DMS 273 (cell line): ENCODE results near the gene RPS15A.
A peak's percentile ranks its signal among the peaks of the same experiment; 100 is the strongest.
"Not testable (repeated sequence)": the region's sequence is repeated elsewhere in the genome, so short reads cannot be mapped to it uniquely, and the experiment has no call there.

Experiments
- DNase-seq: peaks from one replicate; lab custom pipeline; 2025; ENCODE audit not compliant: unreplicated experiment; lab: John Stamatoyannopoulos, UW

The RPS15A gene

DNA sequence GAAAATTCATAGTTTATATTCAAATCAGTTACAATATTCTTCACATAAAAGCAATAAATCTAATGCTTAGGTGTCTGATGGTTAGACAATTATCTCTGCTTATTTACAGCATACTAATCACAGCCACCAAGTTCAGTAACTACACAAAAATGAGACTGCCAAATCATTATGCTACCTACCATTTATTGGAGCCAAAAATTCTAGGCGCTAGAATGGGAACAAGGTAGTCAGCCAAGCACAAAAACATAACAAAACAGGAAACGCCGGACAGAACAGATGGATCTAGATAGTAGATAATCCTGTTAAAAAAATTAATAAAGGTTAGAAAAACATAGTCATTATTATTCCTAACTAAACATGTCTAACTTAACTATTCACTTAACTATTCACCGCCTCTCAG is 7.6 kb upstream of the RPS15A start:
- no peak for DNase-seq

DNA sequence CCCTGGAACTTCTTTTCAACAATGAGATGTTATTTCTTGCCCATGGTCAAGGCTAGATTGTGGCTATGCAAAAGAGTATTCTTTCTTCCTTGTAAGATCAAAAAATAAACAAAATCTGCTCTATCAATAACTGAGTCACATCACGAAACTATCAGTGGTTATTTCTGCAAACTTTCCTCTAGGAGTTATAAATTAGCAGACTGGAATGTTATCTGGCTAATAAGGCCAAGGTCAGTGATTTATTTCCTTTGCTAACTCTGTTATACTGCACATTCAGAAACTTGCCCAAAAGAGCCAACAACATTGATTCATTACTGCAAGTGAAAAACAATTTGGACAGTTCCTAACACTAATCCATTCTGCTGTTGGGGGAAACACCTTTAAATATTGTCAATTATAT is 6.2 kb upstream of the RPS15A start:
- no peak for DNase-seq

DNA sequence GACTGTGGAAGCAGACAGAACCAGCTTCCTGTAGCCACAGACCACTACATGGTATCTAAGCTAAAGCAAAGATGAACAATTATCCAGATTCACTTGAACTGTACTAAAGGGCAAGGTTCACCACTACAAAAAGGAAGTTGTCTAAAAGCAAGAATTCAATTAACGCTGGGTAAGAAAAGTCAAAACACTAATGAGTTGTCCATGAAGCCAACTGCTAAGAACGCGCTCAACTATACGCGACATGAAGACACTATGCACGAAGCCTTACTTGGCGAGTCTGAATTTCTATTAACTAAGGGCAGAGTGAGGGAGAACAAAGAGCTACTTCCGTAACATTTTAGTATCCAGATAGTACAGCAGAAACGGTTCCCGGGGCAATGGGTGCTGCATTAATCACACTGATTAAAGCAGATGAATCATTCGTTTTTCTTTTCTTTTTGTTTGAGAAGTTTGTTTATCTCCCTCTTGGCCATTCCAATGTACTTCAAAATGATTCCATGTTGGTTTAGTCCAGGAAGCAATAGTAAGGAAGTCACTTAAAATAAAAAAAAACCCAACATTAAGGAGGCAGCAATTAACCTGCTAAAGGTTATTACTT is 2.8 kb upstream of the RPS15A start:
- DNase-seq = no peak

DNA sequence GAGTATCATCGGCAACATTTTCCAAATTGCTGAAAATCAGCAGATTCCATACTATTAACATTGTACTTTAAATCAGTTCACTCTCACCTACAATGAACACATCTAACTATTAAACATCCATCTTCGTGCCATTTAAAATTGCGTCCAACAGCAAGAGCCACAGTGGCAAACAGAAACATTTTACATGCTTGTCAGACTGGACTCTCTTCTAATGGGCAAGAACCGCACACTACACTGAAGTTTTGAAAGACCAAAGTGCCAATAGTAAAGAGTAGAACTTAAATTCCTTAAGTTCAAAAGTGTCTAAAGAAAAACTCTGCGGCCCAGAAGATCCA is 652 bp downstream of the RPS15A start:
- no peak for DNase-seq

DNA sequence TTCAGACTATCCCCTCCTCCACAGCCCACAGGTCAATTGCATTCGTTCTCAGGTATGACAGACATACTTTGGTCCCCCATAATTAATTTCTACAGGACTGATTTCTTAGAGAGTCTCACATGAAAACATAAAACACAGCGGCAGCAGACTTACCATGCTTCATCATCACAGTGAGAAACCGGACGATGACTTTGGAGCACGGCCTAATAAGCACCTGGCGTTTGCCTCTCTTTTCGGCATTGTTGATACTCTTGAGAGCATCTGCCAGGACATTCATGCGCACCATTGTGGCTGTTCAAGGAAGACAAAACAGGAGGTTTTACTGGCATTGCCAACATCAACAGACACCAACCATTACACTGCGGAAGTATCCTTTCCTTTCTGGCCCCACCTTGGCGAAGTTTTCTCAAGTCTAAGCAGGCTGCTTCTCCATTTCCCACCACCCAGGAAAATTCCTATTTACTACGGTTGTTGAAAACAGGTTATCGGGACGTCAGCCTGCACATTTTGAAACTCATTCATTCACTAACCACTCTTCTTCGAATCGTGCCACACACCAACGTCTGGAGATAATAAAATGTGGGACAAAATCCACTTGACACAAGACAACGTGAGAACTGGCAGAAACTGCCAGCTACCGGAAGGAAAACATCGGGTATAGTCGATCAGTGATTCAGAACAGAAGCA is 1.2 kb downstream of the RPS15A start:
- peak; percentile 44 for DNase-seq

DNA sequence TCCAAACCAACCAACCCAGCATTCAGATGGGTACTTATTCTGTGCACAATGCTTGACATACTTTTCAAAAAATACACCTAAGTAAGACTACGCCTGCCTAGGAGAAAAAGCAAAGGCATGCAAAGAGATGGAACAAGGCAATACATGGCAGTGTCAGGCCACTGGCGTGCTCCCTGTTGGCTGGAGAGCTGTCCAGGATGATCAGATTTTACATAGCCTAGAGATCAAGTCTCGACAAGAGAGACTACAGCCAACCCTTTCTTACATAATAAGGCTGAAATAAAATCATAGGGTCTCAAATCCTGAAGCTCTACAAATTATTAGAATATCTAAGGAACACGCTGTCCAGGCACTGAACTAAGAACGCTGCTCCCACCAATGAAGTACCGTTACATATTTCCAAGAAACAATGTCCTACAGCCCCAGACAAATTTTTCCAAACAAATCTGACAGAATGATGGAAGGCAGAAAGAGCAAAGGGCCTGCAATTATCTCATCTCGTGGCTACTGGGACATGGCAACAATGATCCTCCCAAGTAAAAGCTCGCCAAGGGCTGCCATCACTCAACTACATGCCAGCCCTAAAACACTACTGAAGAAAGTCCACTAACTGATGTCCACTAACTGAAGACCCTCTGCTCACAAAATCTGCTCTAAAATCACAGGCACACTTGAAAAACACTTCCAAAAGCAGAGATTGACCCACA is 5.1 kb downstream of the RPS15A start:
- DNase-seq = no peak

DNA sequence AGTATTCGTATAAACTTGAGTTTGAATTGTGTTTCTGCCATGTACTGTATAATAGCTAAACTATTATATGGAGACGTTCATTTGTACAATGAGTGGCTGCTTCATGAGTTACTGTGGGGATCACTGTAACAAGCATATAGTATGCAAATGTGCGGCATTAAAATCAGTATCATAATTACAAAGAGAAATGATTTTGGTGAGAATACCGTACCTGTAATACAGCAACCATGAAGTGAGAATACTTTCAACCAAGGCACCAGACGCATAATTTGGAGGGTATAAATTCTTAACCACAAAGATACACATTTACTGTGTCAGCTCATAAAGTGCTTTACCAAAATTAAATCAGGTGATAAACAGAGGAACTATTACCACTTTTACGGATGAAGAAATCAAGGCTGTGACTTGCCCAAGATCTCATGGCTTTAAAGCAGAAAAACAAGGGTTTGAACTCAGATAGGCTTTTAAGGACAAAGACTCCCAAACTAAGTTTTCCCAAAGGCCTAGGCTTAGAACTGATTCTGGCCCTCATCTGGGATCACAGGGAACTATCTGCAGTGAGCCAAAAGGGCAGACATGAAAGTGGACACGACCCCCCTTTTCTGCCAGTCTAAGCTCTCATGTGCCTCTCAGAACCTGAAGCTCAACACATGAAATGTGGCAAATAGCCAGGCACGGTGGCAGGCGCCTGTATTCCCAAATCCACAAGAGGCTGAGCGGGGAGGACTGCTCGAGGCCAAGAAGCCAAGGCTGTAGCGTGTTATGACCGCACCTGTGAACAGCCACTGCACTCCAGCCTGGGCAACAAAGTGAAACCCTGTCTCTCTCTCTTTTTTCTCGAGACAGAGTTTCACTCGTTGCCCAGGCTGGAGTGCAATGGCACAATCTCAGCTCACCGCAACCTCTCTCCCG is 6.4 kb downstream of the RPS15A start:
- DNase-seq = no peak

DNA sequence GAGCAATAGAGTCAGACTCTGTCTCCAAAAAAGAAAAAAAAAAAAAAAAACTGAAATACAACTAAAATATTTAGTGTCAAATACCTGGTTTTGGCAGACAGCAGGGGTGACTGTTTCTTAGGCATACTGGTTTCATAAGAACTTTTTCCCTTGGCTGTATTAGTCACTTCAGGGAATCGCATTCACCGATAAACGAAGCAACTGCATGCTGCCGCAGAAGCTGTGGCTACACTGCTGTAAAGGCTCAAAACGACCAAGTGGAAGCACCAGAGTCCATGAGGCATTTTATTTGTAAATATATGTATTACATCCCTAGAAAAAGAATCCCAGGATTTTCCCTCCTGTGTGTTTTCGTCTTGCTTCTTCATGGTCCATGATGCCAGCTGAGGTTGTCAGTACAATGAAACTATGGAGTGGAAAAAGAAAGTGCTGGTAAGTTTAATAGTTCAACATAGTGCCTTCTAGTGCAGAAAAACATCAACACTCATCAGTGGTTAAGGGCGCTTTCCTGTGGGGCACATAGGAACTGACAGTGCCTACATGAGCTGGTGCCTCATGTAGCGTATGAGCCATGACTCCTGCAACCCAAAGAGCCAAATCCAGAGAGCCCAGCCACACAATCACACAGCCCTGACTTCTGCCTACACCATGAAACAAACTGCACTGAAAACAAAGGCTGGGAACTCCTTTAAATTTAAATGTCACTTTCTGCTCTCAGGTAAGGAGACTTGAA is 7.3 kb downstream of the RPS15A start:
- DNase-seq = no peak

DNA sequence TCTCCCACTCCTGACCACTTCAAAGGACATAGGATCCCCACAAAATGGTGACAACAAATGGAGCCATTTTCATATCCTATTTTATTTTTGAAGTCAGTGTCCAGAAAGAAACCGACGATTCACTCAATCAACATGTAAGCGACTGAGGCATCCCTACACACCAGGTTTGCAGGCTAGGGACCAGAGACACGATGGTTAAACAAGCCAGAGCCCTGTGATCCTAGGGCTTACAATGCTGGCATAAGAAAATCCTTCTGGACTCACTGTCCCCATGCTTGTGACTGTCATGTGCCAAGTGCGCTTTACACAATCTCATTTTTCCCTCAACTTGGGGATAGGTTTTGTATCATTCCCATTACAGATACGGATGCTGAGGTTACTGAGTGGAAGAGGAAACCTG is 8.9 kb downstream of the RPS15A start:
- not testable (repeated sequence) for DNase-seq

DNA sequence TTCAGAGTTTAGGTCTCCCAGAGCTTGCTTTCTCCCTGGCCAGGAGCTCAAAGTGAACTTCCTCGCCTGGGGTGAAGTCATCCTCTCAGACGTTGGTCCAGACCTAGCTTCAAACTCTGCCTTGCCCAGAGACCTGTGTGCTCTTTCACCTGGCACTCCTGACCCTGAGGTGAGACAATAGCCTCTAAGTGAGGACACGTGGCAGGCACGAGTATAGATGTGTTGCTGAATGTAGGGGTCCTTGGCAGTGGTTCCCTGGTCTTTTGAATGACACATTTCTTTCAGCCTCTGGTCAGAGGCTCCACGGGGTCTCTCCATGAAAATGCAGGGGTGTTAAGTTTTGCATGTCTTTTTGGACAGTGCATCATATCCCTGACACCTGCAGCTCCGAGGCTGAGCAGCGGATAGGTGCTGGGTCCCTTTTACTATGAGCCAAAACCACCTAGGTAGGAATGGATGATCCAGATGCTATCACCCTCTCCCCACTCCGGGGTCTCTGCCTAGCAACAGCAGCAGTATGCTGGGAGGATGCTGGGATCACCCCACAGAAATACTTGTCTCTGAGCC is 9.6 kb downstream of the RPS15A start:
- peak; percentile 30 for DNase-seq

DNA sequence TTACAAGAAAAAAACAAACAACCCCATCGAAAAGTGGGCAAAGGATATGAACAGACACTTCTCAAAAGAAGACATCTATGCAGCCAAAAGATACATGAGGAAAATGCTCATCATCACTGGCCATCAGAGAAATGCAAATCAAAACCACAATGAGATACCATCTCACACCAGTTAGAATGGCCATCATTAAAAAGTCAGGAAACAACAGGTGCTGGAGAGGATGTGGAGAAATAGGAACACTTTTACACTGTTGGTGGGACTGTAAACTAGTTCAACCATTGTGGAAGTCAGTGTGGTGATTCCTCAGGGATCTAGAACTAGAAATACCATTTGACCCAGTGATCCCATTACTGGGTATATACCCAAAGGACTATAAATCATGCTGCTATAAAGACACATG is 12.5 kb downstream of the RPS15A start:
- not testable (repeated sequence) for DNase-seq

DNA sequence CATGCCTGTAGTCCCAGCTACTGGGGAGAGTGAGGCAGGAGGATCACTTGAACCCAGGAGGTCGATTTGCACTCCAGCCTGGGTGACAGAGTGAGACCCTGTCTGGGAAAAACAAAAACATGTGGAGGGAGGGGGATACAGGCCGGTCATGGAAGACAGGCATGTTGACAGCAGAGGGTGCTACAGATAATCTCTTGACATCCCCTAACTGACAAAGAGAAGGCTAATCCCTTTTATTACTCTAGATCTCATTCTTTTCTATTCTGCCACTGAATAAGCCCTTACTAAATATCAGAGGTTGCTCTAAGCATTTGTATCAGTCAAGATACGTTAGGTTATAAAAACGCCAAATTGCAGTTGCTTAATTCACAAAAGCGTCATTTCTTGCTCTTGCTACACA is 13.8 kb downstream of the RPS15A start:
- not testable (repeated sequence) for DNase-seq

DNA sequence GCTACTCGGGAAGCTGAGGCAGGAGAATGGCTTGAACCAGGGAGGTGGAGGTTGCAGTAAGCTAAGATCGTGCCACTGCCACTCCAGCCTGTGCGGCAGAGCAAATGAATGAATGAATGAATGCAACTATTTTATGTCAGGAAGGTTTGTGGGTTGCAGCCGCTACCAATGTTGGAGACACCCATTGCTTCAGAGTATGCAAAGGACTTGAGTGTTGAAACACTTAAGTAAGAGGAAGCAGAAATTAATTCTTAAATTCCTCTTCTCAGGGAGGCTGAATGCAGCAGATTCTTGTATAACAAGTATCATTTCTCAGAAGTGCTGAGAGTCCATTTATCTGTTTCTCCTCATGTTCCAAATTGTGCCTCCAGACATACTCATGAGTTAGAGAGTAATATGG is 15.5 kb downstream of the RPS15A start:
- not testable (repeated sequence) for DNase-seq

DNA sequence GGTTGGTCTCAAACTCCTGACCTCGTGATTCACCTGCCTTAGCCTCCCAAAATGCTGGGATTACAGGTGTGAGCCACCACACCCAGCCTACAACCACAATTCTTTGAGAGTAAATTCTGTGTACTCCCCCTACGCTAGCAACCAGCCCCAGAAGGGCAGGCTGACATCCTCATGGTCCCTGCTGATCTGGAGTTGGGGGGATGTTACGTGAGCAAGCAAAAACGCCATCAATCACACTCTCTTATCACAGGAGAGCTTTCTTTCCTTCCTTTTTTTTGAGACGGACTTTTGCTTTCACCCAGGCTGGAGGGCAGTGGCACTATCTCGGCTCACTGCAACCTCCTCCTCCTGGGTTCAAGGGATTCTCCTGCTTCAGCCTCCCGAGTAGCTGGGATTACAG is 18.0 kb downstream of the RPS15A start:
- not testable (repeated sequence) for DNase-seq

DNA sequence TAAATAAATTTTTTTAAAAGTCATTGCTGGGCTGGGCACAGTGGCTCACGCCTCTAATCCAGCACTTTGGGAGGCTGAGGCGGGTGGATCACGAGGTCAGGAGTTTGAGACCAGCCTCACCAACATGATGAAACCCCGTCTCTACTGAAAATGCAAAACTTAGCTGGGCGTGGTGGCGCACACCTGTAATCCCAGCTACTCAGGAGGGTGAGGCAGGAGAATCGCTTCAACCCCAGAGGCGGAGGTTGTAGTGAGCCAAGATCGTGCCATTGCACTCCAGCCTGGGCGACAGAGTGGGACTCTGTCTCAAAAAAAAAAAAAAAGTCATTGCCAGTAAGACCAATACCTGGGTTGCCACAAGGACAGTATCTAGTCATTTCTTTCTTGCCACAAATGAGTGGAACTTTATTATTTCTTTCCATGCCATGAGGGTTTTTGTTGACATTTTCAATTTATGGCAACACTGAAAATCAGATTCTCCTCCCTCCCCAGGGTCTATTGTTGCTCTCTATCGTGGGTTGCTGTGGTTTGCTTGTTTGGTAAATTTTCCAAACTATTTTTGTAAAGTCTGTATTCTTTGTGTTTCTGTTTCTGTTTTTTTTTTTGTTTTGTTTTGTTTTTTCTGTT is 19.7 kb downstream of the RPS15A start:
- DNase-seq = not testable (repeated sequence)

DNA sequence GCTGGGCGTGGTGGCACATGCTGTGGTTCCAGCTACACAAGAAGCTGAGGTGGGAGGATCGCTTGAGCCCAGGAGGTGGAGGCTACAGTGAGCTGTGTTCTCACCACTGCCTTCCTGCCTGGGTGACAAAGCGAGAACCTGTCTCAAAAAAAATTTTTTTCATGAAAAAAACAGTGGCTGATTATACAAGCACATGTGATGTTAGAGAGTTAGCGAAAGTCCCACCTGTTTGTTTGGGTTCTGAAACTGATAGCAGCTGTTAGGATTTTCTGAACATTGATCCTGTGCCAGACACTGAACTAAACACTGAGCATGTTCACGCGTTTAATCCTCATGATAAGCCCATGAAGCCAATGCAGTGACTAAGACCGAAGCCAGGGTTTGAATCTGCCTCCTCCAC is 22.9 kb downstream of the RPS15A start:
- not testable (repeated sequence) for DNase-seq

DNA sequence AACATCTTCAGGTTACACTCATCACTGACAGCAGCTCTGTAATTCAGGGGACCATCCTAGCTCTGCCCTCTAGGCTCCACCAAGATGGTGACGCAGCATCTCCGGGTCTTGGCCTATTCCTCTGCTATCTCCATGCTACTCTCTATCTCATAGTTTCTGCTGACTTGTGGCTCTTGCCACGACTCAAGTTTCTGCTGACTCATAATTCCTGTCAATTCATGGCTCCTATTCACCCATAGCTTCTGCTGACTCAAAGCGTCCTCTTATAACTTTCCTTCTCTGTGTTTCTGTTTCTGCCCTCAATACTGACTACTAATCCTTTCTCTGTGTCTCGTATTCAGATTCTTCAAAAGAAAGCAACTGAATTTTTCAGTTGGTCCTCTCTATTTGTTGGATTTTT is 27.4 kb downstream of the RPS15A start:
- DNase-seq = not testable (repeated sequence)

DNA sequence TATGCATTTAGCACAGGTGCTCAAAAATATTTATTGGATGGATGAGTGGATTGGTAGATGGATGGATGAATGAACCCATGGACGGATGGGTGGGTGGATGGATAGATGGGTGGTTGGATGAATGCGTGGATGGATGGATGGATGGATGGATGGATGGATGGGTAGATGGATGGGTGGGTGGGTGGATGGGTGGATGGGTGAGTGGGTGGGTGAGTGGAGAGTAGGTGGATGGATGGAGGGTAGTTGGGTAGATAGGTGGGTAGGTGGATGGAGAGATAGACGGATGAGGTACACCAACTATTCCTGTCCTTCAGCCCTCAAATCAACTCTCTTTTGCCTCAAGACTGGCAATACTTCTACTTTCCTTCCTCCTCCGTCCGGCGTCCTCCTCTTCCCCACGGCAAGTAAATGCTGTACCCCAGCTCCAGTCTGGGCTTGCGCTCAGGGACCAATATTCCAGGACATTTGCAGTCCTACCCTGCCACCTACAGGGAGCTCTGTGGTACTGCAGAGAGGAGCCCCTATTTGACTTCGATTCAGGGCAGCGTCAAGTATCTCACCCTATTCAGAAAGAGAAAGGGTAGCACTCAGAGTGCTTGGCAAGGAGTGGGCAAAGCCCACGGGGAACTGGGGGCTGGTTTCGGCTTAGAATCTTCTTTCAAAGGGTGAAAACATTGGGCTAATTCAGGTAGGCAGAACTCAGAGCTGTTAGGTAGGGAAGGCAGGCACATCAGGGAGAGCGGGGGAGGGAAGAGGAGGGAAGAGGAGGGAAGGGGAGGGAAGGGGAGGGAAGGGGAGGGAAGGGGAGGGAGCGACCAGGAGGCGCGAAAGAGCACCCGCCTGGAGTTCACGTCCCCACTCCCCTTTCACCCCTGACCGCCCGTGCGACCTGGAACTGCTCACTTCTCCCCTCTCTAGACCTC is 30.3 kb downstream of the RPS15A start:
- DNase-seq = peak; percentile 69
